H1 (cell line): Measurements from ENCODE around the gene ETNPPL. TPM values are rescaled to one million over a fixed set of nuclear protein-coding genes. Genes with fewer than 3 reads are reported as not detected.

Experiments used
- CTCF ChIA-PET: fragments of 300-600 bp; sonication (Branson Sonifier 250); formaldehyde crosslinking; loops from one replicate; lab custom pipeline; 2021; ENCODE audit not compliant: partially characterized antibody; lab: Charles Lee
- POLR2A ChIA-PET: fragments of 300-600 bp; sonication (Branson Sonifier 250); formaldehyde crosslinking; loops from one replicate; lab custom pipeline; 2021; ENCODE audit warnings: inconsistent platforms; ENCODE audit not compliant: partially characterized antibody; lab: Charles Lee
- DNase-seq, 2 experiments: peaks; one replicate each; pipeline versions ENCODE4 v3.0.0 to v3.0.0-alpha.2; 2010 to 2022; ENCODE audit warnings: low spot score in 2 of 2, low read depth in 1 of 2, mixed read lengths in 1 of 2
- FAIRE-seq: peaks from 2 replicates; lab custom pipeline; 2011; peaks lifted over from hg19 to GRCh38; lab: Jason Lieb, UNC
- H2AFZ ChIP-seq: 2 replicates; pipeline ENCODE4 v1.8.1; 2012; ENCODE audit warnings: low read length, inconsistent platforms
- H2AK5ac ChIP-seq: 2 replicates; pipeline ENCODE4 v1.6.1; 2013; ENCODE audit warnings: low read depth, low read length
- H2BK120ac ChIP-seq: replicated peaks from 2 replicates; pipeline ENCODE3; 2013; ENCODE audit warnings: low read depth, low read length, inconsistent platforms
- H2BK12ac ChIP-seq: 2 replicates; pipeline ENCODE4 v1.6.1; 2013; ENCODE audit warnings: low read depth, low read length
- H2BK15ac ChIP-seq: 2 replicates; pipeline ENCODE4 v1.6.1; 2013; ENCODE audit warnings: low read length
- H2BK20ac ChIP-seq: 2 replicates; pipeline ENCODE4 v1.6.1; 2013; ENCODE audit warnings: low read length
- H2BK5ac ChIP-seq: 2 replicates; pipeline ENCODE4 v1.6.1; 2013; ENCODE audit warnings: low read depth, low read length
- H3K14ac ChIP-seq: 2 replicates; pipeline ENCODE4 v1.6.1; 2013; ENCODE audit warnings: inconsistent platforms; ENCODE audit not compliant: insufficient read length
- H3K18ac ChIP-seq: 2 replicates; pipeline ENCODE4 v1.6.1; 2013; ENCODE audit warnings: low read length; ENCODE audit errors: extremely low read depth
- H3K23ac ChIP-seq: 2 replicates; pipeline ENCODE4 v1.6.1; 2013; ENCODE audit warnings: inconsistent platforms; ENCODE audit not compliant: insufficient read length
- H3K23me2 ChIP-seq: 2 replicates; pipeline ENCODE4 v1.6.1; 2013; ENCODE audit warnings: low read depth, low read length
- H3K27ac ChIP-seq: 2 replicates; pipeline ENCODE4 v1.6.1; 2011; ENCODE audit warnings: low read depth, low read length, inconsistent platforms
- H3K27me3 ChIP-seq, 4 experiments: replicated peaks in 1 of 4; 1 replicate in 1 of 4; 2 replicates in 3 of 4; pipeline versions ENCODE4 v1.6.1 to v1.8.1; 2011 to 2013; ENCODE audit warnings: low read length in 3 of 4, mild to moderate bottlenecking in 3 of 4, inconsistent platforms in 2 of 4, mixed read lengths in 2 of 4, moderate library complexity in 1 of 4; ENCODE audit not compliant: control insufficient read depth in 3 of 4, insufficient read depth in 3 of 4; ENCODE audit errors: extremely low read depth in 1 of 4
- H3K36me3 ChIP-seq, 4 experiments: 2 replicates each; pipeline versions ENCODE4 v1.6.1 to v1.8.1; 2011 to 2013; ENCODE audit warnings: mild to moderate bottlenecking in 4 of 4, low read length in 3 of 4, moderate library complexity in 2 of 4, control low read depth in 1 of 4, inconsistent platforms in 1 of 4; ENCODE audit not compliant: insufficient read depth in 4 of 4, control insufficient read depth in 2 of 4
- H3K4ac ChIP-seq: replicated peaks from 2 replicates; pipeline ENCODE3; 2013; ENCODE audit warnings: low read length, low read depth, mixed read lengths, inconsistent platforms; ENCODE audit not compliant: insufficient read length
- H3K4me1 ChIP-seq, 4 experiments: replicated peaks in 1 of 4; 1 replicate in 1 of 4; 2 replicates in 3 of 4; pipeline versions ENCODE4 v1.6.1 to v1.8.1; 2011 to 2013; ENCODE audit warnings: low read length in 3 of 4, inconsistent platforms in 2 of 4, mixed read lengths in 1 of 4; ENCODE audit not compliant: insufficient read depth in 4 of 4, control insufficient read depth in 3 of 4
- H3K4me2 ChIP-seq, 2 experiments: 2 replicates each; pipeline versions ENCODE4 v1.6.1 to v1.8.1; 2011 to 2013; ENCODE audit warnings: low read depth in 2 of 2, low read length in 2 of 2, control low read depth in 1 of 2, inconsistent platforms in 1 of 2, mild to moderate bottlenecking in 1 of 2; ENCODE audit not compliant: insufficient read depth in 1 of 2
- H3K4me3 ChIP-seq, 4 experiments: fragments of 200-600, 300-600 bp in 1 of 4; sonication (generic), shearing (Covaris generic), sonication (Bioruptor Twin) in 1 of 4; 2 replicates each; pipeline versions ENCODE4 v1.5.1 to v1.8.1; 2011 to 2016; ENCODE audit warnings: low read length in 4 of 4, low read depth in 3 of 4, control low read depth in 2 of 4, inconsistent platforms in 2 of 4, mild to moderate bottlenecking in 2 of 4, mixed read lengths in 1 of 4, moderate library complexity in 1 of 4; ENCODE audit not compliant: insufficient read depth in 2 of 4; ENCODE audit errors: extremely low read depth in 1 of 4
- H3K56ac ChIP-seq: replicated peaks from 2 replicates; pipeline ENCODE3; 2013; ENCODE audit warnings: low read depth, mild to moderate bottlenecking, mixed read lengths, low read length, inconsistent platforms; ENCODE audit not compliant: insufficient read length
- H3K79me1 ChIP-seq: 2 replicates; pipeline ENCODE4 v1.6.1; 2013; ENCODE audit warnings: low read depth, low read length, control low read depth
- H3K79me2 ChIP-seq, 2 experiments: 2 replicates each; pipeline versions ENCODE4 v1.6.1 to v1.8.1; 2012 to 2013; ENCODE audit warnings: low read length in 2 of 2, mild to moderate bottlenecking in 2 of 2, inconsistent platforms in 1 of 2; ENCODE audit not compliant: insufficient read depth in 2 of 2, control insufficient read depth in 1 of 2
- H3K9ac ChIP-seq, 4 experiments: replicated peaks in 1 of 4; 1 replicate in 1 of 4; 2 replicates in 3 of 4; pipeline versions ENCODE4 v1.6.1 to v1.8.1; 2011 to 2013; ENCODE audit warnings: low read depth in 3 of 4, low read length in 3 of 4, control low read depth in 2 of 4, mild to moderate bottlenecking in 2 of 4, moderate library complexity in 2 of 4, inconsistent platforms in 1 of 4; ENCODE audit errors: extremely low read depth in 1 of 4
- H3K9me3 ChIP-seq, 2 experiments: 2 replicates each; pipeline versions ENCODE4 v1.6.1 to v1.8.1; 2012 to 2013; ENCODE audit warnings: mild to moderate bottlenecking in 2 of 2, moderate library complexity in 2 of 2, control low read depth in 1 of 2, inconsistent platforms in 1 of 2, low read depth in 1 of 2, low read length in 1 of 2, mixed read lengths in 1 of 2; ENCODE audit not compliant: insufficient read depth in 2 of 2
- H4K20me1 ChIP-seq, 2 experiments: replicated peaks in 1 of 2; 2 replicates each; pipeline versions ENCODE3 to v1.8.1; 2011 to 2013; ENCODE audit warnings: inconsistent platforms in 2 of 2, low read length in 2 of 2, mild to moderate bottlenecking in 1 of 2; ENCODE audit not compliant: insufficient read depth in 2 of 2, control insufficient read depth in 1 of 2
- H4K5ac ChIP-seq: 2 replicates; pipeline ENCODE4 v1.6.1; 2013; ENCODE audit warnings: low read length, low read depth, mixed read lengths, inconsistent platforms; ENCODE audit not compliant: insufficient read length
- H4K8ac ChIP-seq: 2 replicates; pipeline ENCODE4 v1.8.0; 2013; ENCODE audit warnings: mild to moderate bottlenecking, moderate library complexity, low read length, inconsistent platforms; ENCODE audit not compliant: insufficient read depth; ENCODE audit errors: extremely low read depth
- H4K91ac ChIP-seq: replicated peaks from 2 replicates; pipeline ENCODE3; 2013; ENCODE audit warnings: low read length, mixed read lengths, inconsistent platforms; ENCODE audit not compliant: insufficient read length
- CEBPB ChIP-seq: IDR thresholded peaks from 2 replicates; pipeline ENCODE4 v1.6.1; 2012; ENCODE audit warnings: low read depth, low read length
- EZH2 ChIP-seq: fragments of 200-600 bp; sonication (generic); IDR thresholded peaks from 2 replicates; pipeline ENCODE4 v1.7.1; 2012; ENCODE audit warnings: low read depth, mild to moderate bottlenecking, moderate library complexity, low read length, inconsistent platforms; ENCODE audit not compliant: severe bottlenecking
- RFX5 ChIP-seq: IDR thresholded peaks from 2 replicates; pipeline ENCODE4 v1.6.1; 2011; ENCODE audit warnings: low read depth, low read length, improper control_type of control experiment, borderline replicate concordance
- TAF7 ChIP-seq: optimal IDR thresholded peaks from 2 replicates; pipeline ENCODE3; 2011; ENCODE audit warnings: low read depth, mild to moderate bottlenecking, inconsistent platforms, low read length, moderate library complexity, borderline replicate concordance
- WGBS, 2 experiments: shearing (Covaris generic) in 1 of 2; methylation state at CpG; one replicate each; pipeline versions ENCODE4 v1.1.6 to v1.1.7; 2013 to 2015; ENCODE audit warnings: low lambda C conversion rate in 2 of 2, mixed read lengths in 2 of 2, inconsistent platforms in 1 of 2, low coverage in 1 of 2, missing lambda C conversion rate in 1 of 2; ENCODE audit not compliant: insufficient replicate concordance in 2 of 2, insufficient coverage in 1 of 2, insufficient read length in 1 of 2; ENCODE audit errors: extremely low coverage in 1 of 2, missing lambda C conversion rate in 1 of 2; 5-methylcytosine and 5-hydroxymethylcytosine counted together
- polyA plus RNA-seq, 7 experiments: library from polyadenylated mRNA; depleted of rRNA in 3 of 7; stranded (reverse) in 5 of 7; unstranded in 2 of 7; fragments of >200 nt in 5 of 7; fragments of 200-250 nt in 2 of 7; gene quantifications; 1 replicate in 5 of 7; 2 replicates in 1 of 7; 4 replicates in 1 of 7; pipeline versions ENCODE4 v1.2.1 to v1.2.3, GENCODE V29; 2011 to 2013; ENCODE audit warnings: missing spikeins in 2 of 7, mixed read lengths in 2 of 7
- total RNA-seq: library from RNA; stranded (reverse); fragmentation: NEBNext Ultra II Directional; extraction: Animal tissue kit (Norgen Biotek cat#: 25700); gene quantifications from 2 replicates; pipeline ENCODE4 v1.2.1, GENCODE V29; 2021

Gene ETNPPL
- total and polyA plus RNA-seq, 2 of the 8 experiments (the other 6 are each of a cell fraction or from before 2014, with no cell fraction given) = 0.80 to 2.5 TPM

DNA sequence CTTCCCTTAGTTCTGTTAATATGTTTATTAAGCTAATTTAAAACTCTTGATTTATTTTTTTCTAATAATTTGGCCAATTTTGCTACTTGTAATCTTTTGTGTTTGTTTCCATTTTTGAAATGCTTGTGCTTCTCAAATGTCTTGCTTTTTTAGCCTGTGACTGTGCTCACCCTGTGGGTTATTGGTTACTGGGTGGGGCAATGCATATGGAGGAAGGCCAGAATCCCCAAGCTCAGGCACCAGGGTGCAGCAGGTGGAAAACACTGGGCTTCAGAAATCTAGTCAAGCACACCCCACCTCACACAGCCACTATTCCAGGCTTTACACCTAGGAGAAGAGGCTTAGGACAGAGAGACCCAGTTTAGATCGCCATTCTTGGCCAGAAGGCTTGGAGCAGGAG, 33.1 kb downstream of the ETNPPL start:
- no peaks in the 10 kb centered on the region for H3K36me3 ChIP-seq
- H3K14ac ChIP-seq = no peak overlapping the region
- H3K23ac ChIP-seq = no peak overlapping the region
- no peak overlapping the region for H3K18ac ChIP-seq
- H3K27ac ChIP-seq = no peak overlapping the region
- H2BK120ac ChIP-seq = no peak overlapping the region
- H2AFZ ChIP-seq = no peak overlapping the region
- H2BK15ac ChIP-seq = no peak overlapping the region
- H4K91ac ChIP-seq = no peak overlapping the region
- TF ChIP-seq EZH2 = no peak
- TF ChIP-seq TAF7 = no peak
- TF ChIP-seq RFX5 = no peak
- no peak for TF ChIP-seq CEBPB
- no peak overlapping the region for H2BK12ac ChIP-seq
- no peak overlapping the region for H3K4me3 ChIP-seq
- H3K56ac ChIP-seq = no peak overlapping the region
- no peak for DNase-seq
- H4K5ac ChIP-seq = no peak overlapping the region
- H3K79me2 ChIP-seq = no peaks in the 10 kb centered on the region
- H3K4me1 ChIP-seq = no peaks in the 10 kb centered on the region
- WGBS, 2 experiments = 92% methylated on average over 1 of the region's 1 CpG; no CpG with 5 or more reads in 1 of the 2 experiments
- no peak overlapping the region for H2AK5ac ChIP-seq
- H3K9me3 ChIP-seq = peaks cover 12 to 25% of the 10 kb centered on the region in 2 experiments
- CTCF ChIA-PET = interaction anchor here (0.6 kb wide), 1 partner anchor 750 kb away, joined by 3 read pairs; no protein-coding TSS in a partner anchor
- H3K4me2 ChIP-seq = no peak overlapping the region
- no peaks in the 10 kb centered on the region for H3K23me2 ChIP-seq
- no peak overlapping the region for H3K9ac ChIP-seq
- H3K79me1 ChIP-seq = no peaks in the 10 kb centered on the region
- POLR2A ChIA-PET = interaction anchor here (1.2 kb wide), 1 partner anchor 573 kb away, joined by 6 read pairs; the partner anchor contains the start of gene COL25A1
- no peak for FAIRE-seq
- no peaks in the 10 kb centered on the region for H3K27me3 ChIP-seq
- H4K20me1 ChIP-seq = no peaks in the 10 kb centered on the region
- H3K4ac ChIP-seq = no peak overlapping the region
- H2BK5ac ChIP-seq = no peak overlapping the region
- H2BK20ac ChIP-seq = no peak overlapping the region
- no peak overlapping the region for H4K8ac ChIP-seq
